Keratinocyte (primary cell): ENCODE results near the gene SURF1. TPM values are rescaled to one million over a fixed set of nuclear protein-coding genes. Genes with fewer than 3 reads are reported as not detected.

ENCODE experiments used
- DNase-seq: peaks from one replicate; pipeline ENCODE4 v3.0.0-alpha.2; 2011; ENCODE audit warnings: low read depth, missing footprints, low spot score
- FAIRE-seq: peaks from 2 replicates; lab custom pipeline; 2011; peaks lifted over from hg19 to GRCh38; lab: Jason Lieb, UNC
- H2AFZ ChIP-seq: 2 replicates; pipeline ENCODE4 v1.6.0; 2012; ENCODE audit warnings: low read length, control low read depth, inconsistent platforms; ENCODE audit not compliant: control insufficient read depth
- H3K27ac ChIP-seq: 2 replicates; pipeline ENCODE4 v1.5.1; 2011; ENCODE audit warnings: low read length; ENCODE audit not compliant: control insufficient read depth, insufficient read depth
- H3K27me3 ChIP-seq: 3 replicates; pipeline ENCODE4 v1.6.0; 2011; ENCODE audit warnings: low read length; ENCODE audit not compliant: control insufficient read depth, insufficient read depth; ENCODE audit errors: extremely low read depth
- H3K36me3 ChIP-seq, 2 experiments: 2 replicates in 1 of 2; 3 replicates in 1 of 2; pipeline ENCODE4 v1.5.1; 2011; ENCODE audit warnings: low read length in 2 of 2, mild to moderate bottlenecking in 1 of 2; ENCODE audit not compliant: control insufficient read depth in 2 of 2, insufficient read depth in 2 of 2; ENCODE audit errors: extremely low read depth in 1 of 2
- H3K4me1 ChIP-seq: 3 replicates; pipeline ENCODE4 v1.5.1; 2011; ENCODE audit warnings: low read length; ENCODE audit not compliant: control insufficient read depth, insufficient read depth; ENCODE audit errors: extremely low read depth
- H3K4me2 ChIP-seq: 3 replicates; pipeline ENCODE4 v1.6.0; 2011; ENCODE audit warnings: low read depth, low read length; ENCODE audit not compliant: control insufficient read depth, insufficient read depth; ENCODE audit errors: extremely low read depth
- H3K4me3 ChIP-seq, 3 experiments: fragments of 200-600 bp in 1 of 3; sonication (generic) in 1 of 3; 2 replicates in 2 of 3; 3 replicates in 1 of 3; pipeline ENCODE4 v1.5.1; 2011 to 2016; ENCODE audit warnings: low read length in 3 of 3, mild to moderate bottlenecking in 3 of 3, control low read depth in 2 of 3, inconsistent platforms in 1 of 3, low read depth in 1 of 3, mixed read lengths in 1 of 3, mixed run types in 1 of 3, moderate library complexity in 1 of 3; ENCODE audit not compliant: control insufficient read depth in 2 of 3, insufficient read depth in 2 of 3; ENCODE audit errors: extremely low read depth in 1 of 3
- H3K79me2 ChIP-seq: 2 replicates; pipeline ENCODE4 v1.6.0; 2012; ENCODE audit warnings: low read length; ENCODE audit not compliant: control insufficient read depth, insufficient read depth
- H3K9ac ChIP-seq: 3 replicates; pipeline ENCODE4 v1.6.0; 2011; ENCODE audit warnings: low read length; ENCODE audit not compliant: control insufficient read depth, insufficient read depth; ENCODE audit errors: extremely low read depth
- H3K9me1 ChIP-seq: 3 replicates; pipeline ENCODE4 v1.6.0; 2011; ENCODE audit warnings: low read length; ENCODE audit not compliant: control insufficient read depth, insufficient read depth; ENCODE audit errors: extremely low read depth
- H3K9me3 ChIP-seq: 2 replicates; pipeline ENCODE4 v1.5.1; 2012; ENCODE audit warnings: low read depth, low read length; ENCODE audit not compliant: control insufficient read depth
- H4K20me1 ChIP-seq: 3 replicates; pipeline ENCODE4 v1.6.0; 2011; ENCODE audit warnings: low read length; ENCODE audit not compliant: control insufficient read depth, insufficient read depth; ENCODE audit errors: extremely low read depth
- EZH2 ChIP-seq: IDR thresholded peaks from one replicate; pipeline ENCODE4 v1.6.1; 2012; ENCODE audit warnings: inconsistent platforms, mild to moderate bottlenecking, low read length, moderate library complexity
- dilution Hi-C: fragments of 300-500 bp; cut with MboI; formaldehyde crosslinking; loops from one replicate; pipeline ENCODE4 v1.7.0; 2020; ENCODE audit warnings: low sequenced_read_pairs; ENCODE audit not compliant: extremely low pct_ligation_motif_present
- polyA plus RNA-seq, 5 experiments: library from polyadenylated mRNA; depleted of rRNA in 3 of 5; stranded (reverse) in 3 of 5; stranded (forward) in 1 of 5; unstranded in 1 of 5; fragments of >200 nt; gene quantifications; 1 replicate in 1 of 5; 2 replicates in 3 of 5; 3 replicates in 1 of 5; pipeline versions ENCODE4 v1.2.1 to v1.2.3, GENCODE V29; 2011 to 2012; ENCODE audit warnings: missing spikeins in 2 of 5, low read depth in 1 of 5, low replicate concordance in 1 of 5
- TF ChIP-seq, protein P1 (sequence below), 3 experiments: IDR thresholded peaks in 1 of 3; conservative IDR thresholded peaks in 1 of 3; optimal IDR thresholded peaks in 1 of 3; 2 replicates in 2 of 3; 3 replicates in 1 of 3; pipeline versions ENCODE3 to v1.5.1; 2011; ENCODE audit warnings: low read length in 3 of 3, mild to moderate bottlenecking in 3 of 3, moderate library complexity in 2 of 3, control low read depth in 1 of 3, inconsistent platforms in 1 of 3; ENCODE audit not compliant: insufficient read depth in 2 of 3; ENCODE audit errors: extremely low read depth in 1 of 3

Gene SURF1
- polyA plus RNA-seq, 1 donor (not counting 4 experiments of a cell fraction or from before 2014, with no cell fraction given), result 31.1 TPM

DNA sequence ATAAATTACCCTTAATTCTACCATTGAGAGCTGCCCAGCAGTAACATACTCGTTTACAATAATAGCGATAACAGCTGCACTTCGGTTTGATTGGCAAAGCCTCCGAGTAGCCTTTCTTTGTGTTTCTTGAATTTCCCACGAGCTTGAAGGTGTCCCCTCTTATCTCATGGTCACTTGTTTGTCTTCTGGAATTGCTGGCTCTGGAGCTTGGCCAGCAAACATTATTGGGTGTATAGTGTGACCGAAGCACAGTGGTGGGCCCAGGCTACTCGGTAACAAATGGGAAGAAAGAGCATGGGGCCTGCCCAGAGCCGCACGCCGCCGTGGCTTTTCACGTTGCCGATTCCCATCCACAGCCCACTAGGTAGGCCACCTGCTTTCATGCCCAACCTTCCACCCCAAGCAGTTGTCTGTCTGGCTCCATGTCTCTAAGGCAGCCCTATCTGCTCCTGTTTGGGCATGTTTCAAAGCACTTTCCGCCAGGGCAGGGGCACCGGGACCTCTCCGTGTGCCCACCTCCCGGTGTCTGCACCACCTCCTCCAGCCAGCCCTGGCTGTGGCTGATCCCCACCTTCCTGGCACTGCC lies 28.5 kb upstream of the SURF1 start:
- H3K4me2 ChIP-seq, result no peak overlapping the region
- TF ChIP-seq, protein P1, sequence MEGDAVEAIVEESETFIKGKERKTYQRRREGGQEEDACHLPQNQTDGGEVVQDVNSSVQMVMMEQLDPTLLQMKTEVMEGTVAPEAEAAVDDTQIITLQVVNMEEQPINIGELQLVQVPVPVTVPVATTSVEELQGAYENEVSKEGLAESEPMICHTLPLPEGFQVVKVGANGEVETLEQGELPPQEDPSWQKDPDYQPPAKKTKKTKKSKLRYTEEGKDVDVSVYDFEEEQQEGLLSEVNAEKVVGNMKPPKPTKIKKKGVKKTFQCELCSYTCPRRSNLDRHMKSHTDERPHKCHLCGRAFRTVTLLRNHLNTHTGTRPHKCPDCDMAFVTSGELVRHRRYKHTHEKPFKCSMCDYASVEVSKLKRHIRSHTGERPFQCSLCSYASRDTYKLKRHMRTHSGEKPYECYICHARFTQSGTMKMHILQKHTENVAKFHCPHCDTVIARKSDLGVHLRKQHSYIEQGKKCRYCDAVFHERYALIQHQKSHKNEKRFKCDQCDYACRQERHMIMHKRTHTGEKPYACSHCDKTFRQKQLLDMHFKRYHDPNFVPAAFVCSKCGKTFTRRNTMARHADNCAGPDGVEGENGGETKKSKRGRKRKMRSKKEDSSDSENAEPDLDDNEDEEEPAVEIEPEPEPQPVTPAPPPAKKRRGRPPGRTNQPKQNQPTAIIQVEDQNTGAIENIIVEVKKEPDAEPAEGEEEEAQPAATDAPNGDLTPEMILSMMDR (optimal IDR thresholded peaks at IDR 0.05 in 1 of 3, IDR thresholded peaks at IDR 0.05 in 1 of 3, conservative IDR thresholded peaks at IDR 0.05 in 1 of 3; ENCODE audit: extremely low read depth in 1 of 3, insufficient read depth in 2 of 3, low read length in 3 of 3), result no peak
- no peak for TF ChIP-seq EZH2
- no peaks in the 10 kb centered on the region for H3K9me3 ChIP-seq
- H3K9me1 ChIP-seq, result no peaks in the 10 kb centered on the region
- H3K36me3 ChIP-seq, result no peaks in the 10 kb centered on the region
- no peaks in the 10 kb centered on the region for H3K27me3 ChIP-seq
- H3K79me2 ChIP-seq, result no peaks in the 10 kb centered on the region
- H3K4me3 ChIP-seq, result no peak overlapping the region
- FAIRE-seq (no peak), DNase-seq (no peak)
- H3K9ac ChIP-seq, result no peak overlapping the region
- no peaks in the 10 kb centered on the region for H4K20me1 ChIP-seq
- H3K27ac ChIP-seq, result no peak overlapping the region
- dilution Hi-C loops, result no loop called here
- H2AFZ ChIP-seq, result no peak overlapping the region
- H3K4me1 ChIP-seq, result peaks cover 9% of the 10 kb centered on the region

DNA sequence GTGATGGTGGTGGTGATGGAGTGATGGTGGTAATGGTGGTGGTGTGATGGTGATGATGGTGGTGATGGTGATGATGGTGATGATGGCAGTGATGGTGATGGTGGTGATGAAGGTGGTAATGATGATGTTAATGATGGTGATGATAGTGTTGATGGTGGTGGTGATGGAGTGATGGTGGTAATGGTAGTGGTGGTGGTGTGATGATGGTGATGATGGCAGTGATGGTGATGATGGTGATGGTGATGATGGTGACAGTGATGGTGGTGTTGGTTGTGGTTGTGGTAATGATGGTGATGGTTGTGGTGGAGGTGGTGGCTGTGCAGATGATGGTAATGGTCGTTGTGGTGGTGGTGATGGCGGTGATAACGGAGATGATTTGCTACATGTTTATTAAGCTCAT lies 27.2 kb upstream of the SURF1 start:
- Histone ChIP-seq H3K4me3 (no peak overlapping the region), H3K4me2 (no peak overlapping the region), H3K27ac (no peak overlapping the region), H2AFZ (no peak overlapping the region), H3K9me3 (no peaks in the 10 kb centered on the region), H3K79me2 (no peaks in the 10 kb centered on the region), H3K4me1 (peaks cover 9% of the 10 kb centered on the region), H3K27me3 (no peaks in the 10 kb centered on the region), H3K9ac (no peak overlapping the region), H3K36me3 (no peaks in the 10 kb centered on the region), H3K9me1 (no peaks in the 10 kb centered on the region), H4K20me1 (no peaks in the 10 kb centered on the region)
- dilution Hi-C loops, result no loop called here
- no peak for FAIRE-seq
- no peak for DNase-seq
- no peak for TF ChIP-seq EZH2
- TF ChIP-seq, protein P1 (optimal IDR thresholded peaks at IDR 0.05 in 1 of 3, IDR thresholded peaks at IDR 0.05 in 1 of 3, conservative IDR thresholded peaks at IDR 0.05 in 1 of 3; ENCODE audit: extremely low read depth in 1 of 3, insufficient read depth in 2 of 3, low read length in 3 of 3), result no peak
